IMR-90 (cell line): ENCODE results near the gene ELL. TPM values are rescaled to one million over a fixed set of nuclear protein-coding genes. Genes with fewer than 3 reads are reported as not detected.

Experiments used
- ATAC-seq: fragments of 200-7000 bp; cut with Tn5 transposase; 2 replicates; pipeline ENCODE4 v1.9.1; 2020; ENCODE audit warnings: low read depth, mild to moderate bottlenecking, moderate library complexity
- BruUV-seq: library from RNA; stranded (reverse); fragments of 400-500 nt; replicated peaks from 2 replicates; lab custom pipeline; 2021; lab: Mats Ljungman, UMichigan
- CTCF ChIA-PET: fragments of 300-600 bp; formaldehyde crosslinking; extraction: SDS; loops from one replicate; lab custom pipeline; 2021; ENCODE audit warnings: antibody characterized with exemption; lab: Yijun Ruan, JAX
- POLR2A ChIA-PET: fragments of 300-600 bp; sonication (Branson Sonifier 250); formaldehyde crosslinking; loops from one replicate; lab custom pipeline; 2022; ENCODE audit warnings: antibody characterized with exemption; ENCODE audit not compliant: unreplicated experiment; lab: Charles Lee
- DNase-seq: peaks from one replicate; pipeline ENCODE4 v3.0.0; 2013
- H2AFZ ChIP-seq: replicated peaks from 2 replicates; pipeline ENCODE3; 2013; ENCODE audit warnings: low read length, mild to moderate bottlenecking; ENCODE audit not compliant: poor library complexity
- H2AK5ac ChIP-seq: 2 replicates; pipeline ENCODE4 v1.6.1; 2013; ENCODE audit warnings: low read depth, low read length, inconsistent platforms
- H2AK9ac ChIP-seq: replicated peaks from 2 replicates; pipeline ENCODE3; 2013; ENCODE audit warnings: mild to moderate bottlenecking, low read depth, low read length, moderate library complexity; ENCODE audit not compliant: poor library complexity
- H2BK120ac ChIP-seq: 2 replicates; pipeline ENCODE4 v1.6.1; 2013; ENCODE audit warnings: low read depth, low read length, inconsistent platforms
- H2BK15ac ChIP-seq: 3 replicates; pipeline ENCODE4 v1.6.1; 2013; ENCODE audit warnings: low read depth, low read length, inconsistent platforms
- H2BK20ac ChIP-seq: 2 replicates; pipeline ENCODE4 v1.6.1; 2013; ENCODE audit warnings: low read depth, mild to moderate bottlenecking, inconsistent platforms, low read length, moderate library complexity
- H2BK5ac ChIP-seq: 2 replicates; pipeline ENCODE4 v1.6.1; 2013; ENCODE audit warnings: mild to moderate bottlenecking, low read depth, low read length, inconsistent platforms; ENCODE audit not compliant: poor library complexity, severe bottlenecking
- H3K14ac ChIP-seq: replicated peaks from 2 replicates; pipeline ENCODE4 v1.6.1; 2013; ENCODE audit warnings: low read depth, low read length, inconsistent platforms
- H3K18ac ChIP-seq: 2 replicates; pipeline ENCODE4 v1.6.1; 2013; ENCODE audit warnings: low read depth, low read length, control low read depth
- H3K23ac ChIP-seq: 2 replicates; pipeline ENCODE4 v1.6.1; 2013; ENCODE audit warnings: low read depth, low read length, inconsistent platforms
- H3K27ac ChIP-seq: 2 replicates; pipeline ENCODE4 v1.5.1; 2013; ENCODE audit warnings: mild to moderate bottlenecking, control low read depth, low read length; ENCODE audit not compliant: insufficient read depth
- H3K27me3 ChIP-seq: 2 replicates; pipeline ENCODE4 v1.6.1; 2013; ENCODE audit warnings: low read length; ENCODE audit not compliant: control insufficient read depth, insufficient read depth
- H3K36me3 ChIP-seq: 2 replicates; pipeline ENCODE4 v1.6.1; 2013; ENCODE audit warnings: low read length, mixed read lengths; ENCODE audit not compliant: control insufficient read depth, insufficient read depth
- H3K4ac ChIP-seq: 2 replicates; pipeline ENCODE4 v1.6.1; 2013; ENCODE audit warnings: low read depth, low read length, inconsistent platforms
- H3K4me1 ChIP-seq: 2 replicates; pipeline ENCODE4 v1.6.1; 2013; ENCODE audit warnings: low read length, mixed read lengths; ENCODE audit not compliant: control insufficient read depth, insufficient read depth
- H3K4me2 ChIP-seq: 2 replicates; pipeline ENCODE4 v1.6.1; 2013; ENCODE audit warnings: low read depth, mild to moderate bottlenecking, control low read depth, low read length, moderate library complexity
- H3K4me3 ChIP-seq: 2 replicates; pipeline ENCODE4 v1.5.1; 2013; ENCODE audit warnings: low read depth, mild to moderate bottlenecking, control low read depth, low read length, moderate library complexity; ENCODE audit not compliant: insufficient read depth
- H3K56ac ChIP-seq: 2 replicates; pipeline ENCODE4 v1.6.1; 2013; ENCODE audit warnings: low read length, inconsistent platforms; ENCODE audit not compliant: insufficient read depth; ENCODE audit errors: extremely low read depth
- H3K79me1 ChIP-seq, 2 experiments: 2 replicates each; pipeline ENCODE4 v1.6.1; 2013; ENCODE audit warnings: low read length in 2 of 2, inconsistent platforms in 1 of 2, low read depth in 1 of 2
- H3K9ac ChIP-seq: 2 replicates; pipeline ENCODE4 v1.6.1; 2013; ENCODE audit warnings: low read depth, low read length, control low read depth
- H3K9me1 ChIP-seq: 2 replicates; pipeline ENCODE4 v1.6.1; 2013; ENCODE audit warnings: low read length, inconsistent platforms; ENCODE audit not compliant: insufficient read depth
- H3K9me3 ChIP-seq: 2 replicates; pipeline ENCODE4 v1.6.1; 2013; ENCODE audit warnings: low read length; ENCODE audit not compliant: control insufficient read depth, insufficient read depth
- H4K20me1 ChIP-seq: 2 replicates; pipeline ENCODE4 v1.6.1; 2013; ENCODE audit warnings: low read length, inconsistent platforms; ENCODE audit not compliant: insufficient read depth
- H4K5ac ChIP-seq: 2 replicates; pipeline ENCODE4 v1.6.1; 2013; ENCODE audit warnings: mild to moderate bottlenecking, low read depth, low read length, control low read depth
- H4K8ac ChIP-seq, 2 experiments: 2 replicates each; pipeline ENCODE4 v1.6.1; 2013; ENCODE audit warnings: low read depth in 2 of 2, low read length in 2 of 2, control low read depth in 1 of 2, inconsistent platforms in 1 of 2
- H4K91ac ChIP-seq: 2 replicates; pipeline ENCODE4 v1.6.1; 2013; ENCODE audit warnings: low read depth, low read length, inconsistent platforms; ENCODE audit not compliant: insufficient read depth
- BHLHE40 ChIP-seq: fragments of 150-350 bp; IDR thresholded peaks from 2 replicates; pipeline ENCODE4 v1.6.1; 2016; ENCODE audit warnings: mild to moderate bottlenecking, low read depth, low read length
- CHD1 ChIP-seq: IDR thresholded peaks from 2 replicates; pipeline ENCODE4 v1.6.1; 2012; ENCODE audit warnings: low read depth, low read length, improper control_type of control experiment
- MXI1 ChIP-seq: IDR thresholded peaks from 2 replicates; pipeline ENCODE4 v1.6.1; 2012; ENCODE audit warnings: low read depth, mild to moderate bottlenecking, low read length, moderate library complexity, borderline replicate concordance
- RCOR1 ChIP-seq: IDR thresholded peaks from 2 replicates; pipeline ENCODE4 v1.6.1; 2012; ENCODE audit warnings: mild to moderate bottlenecking, low read length, improper control_type of control experiment; ENCODE audit not compliant: insufficient replicate concordance
- SMC3 ChIP-seq: fragments of 150-350 bp; IDR thresholded peaks from 2 replicates; pipeline ENCODE4 v1.6.1; 2016; ENCODE audit warnings: low read depth, mild to moderate bottlenecking, antibody characterized with exemption, low read length, moderate library complexity
- WGBS, 2 experiments: methylation state at CpG; one replicate each; pipeline versions ENCODE4 v1.1.5 to v1.1.7; 2013; ENCODE audit warnings: missing lambda C conversion rate in 2 of 2; ENCODE audit not compliant: insufficient read length in 1 of 2; ENCODE audit errors: extremely low coverage in 2 of 2; 5-methylcytosine and 5-hydroxymethylcytosine counted together
- dilution Hi-C: fragments of 300-500 bp; cut with HindIII; formaldehyde crosslinking; loops from one replicate; pipeline ENCODE4 v1.14.3; 2018; ENCODE audit warnings: low sequenced_read_pairs; ENCODE audit not compliant: unreplicated experiment
- in situ Hi-C: fragments of 300-500 bp; cut with MboI; formaldehyde crosslinking; loops from 3 replicates; pipeline ENCODE4 v1.14.3; 2019; ENCODE audit warnings: low sequenced_read_pairs, inconsistent platforms, mixed read lengths
- intact Hi-C: fragments of 100-400 bp; cut with micrococcal nuclease; formaldehyde crosslinking; loops from 2 replicates; pipeline ENCODE4 v1.10.0; 2022
- polyA plus RNA-seq, 3 experiments: library from polyadenylated mRNA; depleted of rRNA; stranded (reverse); fragments of >200 nt; gene quantifications; 2 replicates each; pipeline ENCODE4 v1.2.3, GENCODE V29; 2012; ENCODE audit warnings: low replicate concordance in 1 of 3
- total RNA-seq: library from RNA; depleted of rRNA; stranded (reverse); fragments of >200 nt; gene quantifications from 2 replicates; pipeline ENCODE4 v1.2.3, GENCODE V29; 2012

ELL gene
- total and polyA plus RNA-seq, 2 of the 4 experiments (the other 2 are of a cell fraction) = 6.3 to 13.1 TPM

GRCh38 chr19:18557411-18558201 is 35.7 kb upstream of the ELL start, which contains the start of gene KXD1 (continued):
- peak; percentile 100 for TF ChIP-seq RCOR1
- no peak for TF ChIP-seq CHD1
- TF ChIP-seq MXI1 = peak; percentile 80; the same call in 1 of the 2 replicates

DNA sequence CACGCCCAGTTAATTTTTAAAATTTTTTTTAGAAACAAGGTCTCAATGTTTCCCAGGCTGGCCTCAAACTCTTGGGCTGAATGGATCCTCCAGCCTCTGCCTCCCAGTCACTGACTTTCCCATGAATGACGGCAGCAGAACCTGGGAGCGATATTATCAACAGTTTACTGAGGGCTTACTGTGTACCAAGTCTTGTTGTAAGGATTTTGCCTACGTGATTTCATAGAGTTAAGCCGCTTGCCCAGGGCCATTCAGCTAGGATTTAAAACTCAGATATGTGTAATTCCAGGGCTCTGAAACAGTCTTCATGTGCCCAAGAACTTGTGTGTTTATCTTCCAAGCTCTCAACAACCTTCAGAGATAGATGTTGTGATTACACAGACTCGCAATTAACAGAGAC is 29.8 kb upstream of the ELL start:
- no peak for TF ChIP-seq CHD1
- TF ChIP-seq BHLHE40 = no peak
- no peak for TF ChIP-seq SMC3
- no peak overlapping the region for H3K23ac ChIP-seq
- no peaks in the 10 kb centered on the region for H3K9me3 ChIP-seq
- H2AK5ac ChIP-seq = no peak overlapping the region
- no peak overlapping the region for H3K27ac ChIP-seq
- no peaks in the 10 kb centered on the region for H3K9me1 ChIP-seq
- in situ Hi-C loops (no loop called here), intact Hi-C loops (no loop called here), dilution Hi-C loops (no loop called here)
- no peak overlapping the region for H3K4ac ChIP-seq
- H3K9ac ChIP-seq = no peak overlapping the region
- H4K8ac ChIP-seq = no peak overlapping the region
- no peak overlapping the region for H3K18ac ChIP-seq
- no peak overlapping the region for H3K4me3 ChIP-seq
- no peak overlapping the region for H3K14ac ChIP-seq
- no peaks in the 10 kb centered on the region for H3K27me3 ChIP-seq
- no peak overlapping the region for H2BK15ac ChIP-seq
- ATAC-seq (no peak), DNase-seq (no peak)
- H2AFZ ChIP-seq = no peak overlapping the region
- no peaks in the 10 kb centered on the region for H3K79me1 ChIP-seq
- CTCF ChIA-PET = no interaction called here
- H2AK9ac ChIP-seq = no peak overlapping the region
- POLR2A ChIA-PET = no interaction called here
- no peaks in the 10 kb centered on the region for H3K36me3 ChIP-seq
- no peak overlapping the region for H4K91ac ChIP-seq
- no peak overlapping the region for H2BK5ac ChIP-seq
- no peak overlapping the region for H3K4me2 ChIP-seq
- H2BK20ac ChIP-seq = no peak overlapping the region
- 64% methylated on average over 1 of the region's 6 CpGs; no CpG with 5 or more reads in 1 of the 2 experiments for WGBS, 2 experiments
- BruUV-seq = no TSS peak
- H4K5ac ChIP-seq = no peak overlapping the region
- H3K4me1 ChIP-seq = no peaks in the 10 kb centered on the region
- H2BK120ac ChIP-seq = no peak overlapping the region
- H4K20me1 ChIP-seq = no peaks in the 10 kb centered on the region
- no peak overlapping the region for H3K56ac ChIP-seq
